T-helper 22 cell (primary cell): ENCODE results near the gene BCL2L12.

ENCODE experiments used
- DNase-seq: peaks from one replicate; pipeline ENCODE4 v3.0.0-alpha.2; 2020; ENCODE audit warnings: low read depth

BCL2L12 gene

DNA sequence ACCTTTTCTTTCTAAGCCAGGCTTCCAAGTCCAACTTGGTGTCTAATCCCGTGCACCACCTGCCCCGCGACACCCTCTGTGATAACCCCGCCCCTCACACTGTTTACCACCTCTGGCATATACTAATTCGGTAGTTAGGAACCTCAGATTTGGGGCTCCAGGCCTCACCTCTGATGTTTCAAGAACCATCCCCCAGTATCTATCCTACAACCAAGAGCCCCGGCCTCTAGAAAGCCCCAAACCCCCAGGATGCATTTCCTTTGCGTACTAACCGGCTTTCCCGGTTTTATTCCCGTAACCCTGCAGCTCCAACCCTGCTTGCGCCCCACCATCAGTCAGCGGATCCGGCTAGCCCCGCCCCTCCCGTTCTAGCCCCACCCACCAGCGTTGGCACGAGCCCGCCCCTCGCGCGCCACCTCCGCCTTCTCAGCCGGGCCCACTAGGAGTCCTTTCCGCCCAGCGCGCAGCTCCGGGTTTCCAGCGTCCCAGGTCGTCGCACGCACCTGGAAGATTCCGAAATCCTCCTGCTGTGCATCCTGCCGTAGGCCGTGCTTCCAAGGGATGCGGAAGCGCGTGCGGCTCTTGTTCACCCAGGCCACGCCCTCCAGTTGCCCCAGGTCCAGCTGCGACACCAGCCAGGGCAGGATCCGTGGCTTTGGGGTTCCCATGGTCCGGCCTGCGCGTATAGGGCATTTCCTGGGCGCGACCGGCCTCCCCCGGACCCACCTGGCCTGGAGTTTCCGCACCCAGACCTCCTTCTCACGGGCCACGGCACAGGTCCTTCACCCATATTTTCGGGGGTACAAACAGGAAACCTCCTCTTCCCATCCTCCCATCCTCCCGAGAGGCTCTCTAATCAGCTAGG is 1.3 kb upstream of the BCL2L12 start:
- peak; percentile 82 for DNase-seq

GRCh38 chr19:49665036-49665350 is 740 bp upstream of the BCL2L12 start:
- no peak for DNase-seq

GRCh38 chr19:49666120-49666444 is 349 bp downstream of the BCL2L12 start:
- DNase-seq, result no peak

GRCh38 chr19:49667473-49667872 is 1.7 kb downstream of the BCL2L12 start:
- DNase-seq, result no peak

DNA sequence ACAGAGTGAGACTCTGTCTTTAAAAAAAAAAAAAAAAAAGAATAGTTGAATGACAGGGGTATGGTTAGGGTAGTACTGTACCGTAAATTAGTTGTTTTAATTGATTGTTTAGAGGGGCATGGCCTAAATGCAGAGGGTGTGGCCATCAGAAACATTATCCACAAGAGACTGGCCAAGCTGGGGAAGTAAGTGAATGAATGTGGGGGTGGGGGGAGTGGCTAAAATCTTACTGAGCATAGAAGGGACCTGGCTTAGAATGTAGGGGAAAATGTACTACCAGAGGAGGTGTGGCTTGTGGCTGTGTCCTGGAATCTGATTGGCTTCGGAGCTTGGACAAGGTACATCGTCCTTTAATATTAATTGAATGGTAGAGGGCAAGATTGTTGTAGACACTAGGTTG is 3.8 kb downstream of the BCL2L12 start:
- DNase-seq, result no peak

GRCh38 chr19:49672131-49672919 is 6.6 kb downstream of the BCL2L12 start:
- peak; percentile 50 for DNase-seq

- peak; percentile 32 for DNase-seq
These were observed 10.5 kb downstream of the BCL2L12 start for GRCh38 chr19:49676136-49676783.

DNA sequence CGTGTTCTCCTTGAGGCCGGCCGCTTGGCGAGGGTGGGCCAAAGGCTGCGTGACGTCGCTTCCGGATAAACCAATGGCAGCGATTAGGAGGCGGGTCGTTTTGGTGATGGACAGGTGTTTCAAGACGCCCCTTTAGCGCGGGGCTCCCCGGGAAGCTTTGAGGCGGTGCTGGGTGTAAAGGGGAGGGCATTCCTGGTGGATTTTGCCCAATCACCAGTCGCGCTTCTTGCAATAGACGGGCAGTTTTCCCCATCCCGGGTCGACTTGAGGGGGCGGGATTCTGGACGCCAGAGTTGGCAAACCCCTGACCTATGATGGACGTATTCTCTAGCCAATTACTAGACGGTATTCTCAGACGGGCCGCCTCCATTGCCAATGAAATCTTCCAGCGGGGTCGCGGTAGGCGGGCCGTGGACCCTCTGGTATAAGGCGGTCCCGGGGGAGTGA is 11.1 kb downstream of the BCL2L12 start:
- DNase-seq, result peak; percentile 98

DNA sequence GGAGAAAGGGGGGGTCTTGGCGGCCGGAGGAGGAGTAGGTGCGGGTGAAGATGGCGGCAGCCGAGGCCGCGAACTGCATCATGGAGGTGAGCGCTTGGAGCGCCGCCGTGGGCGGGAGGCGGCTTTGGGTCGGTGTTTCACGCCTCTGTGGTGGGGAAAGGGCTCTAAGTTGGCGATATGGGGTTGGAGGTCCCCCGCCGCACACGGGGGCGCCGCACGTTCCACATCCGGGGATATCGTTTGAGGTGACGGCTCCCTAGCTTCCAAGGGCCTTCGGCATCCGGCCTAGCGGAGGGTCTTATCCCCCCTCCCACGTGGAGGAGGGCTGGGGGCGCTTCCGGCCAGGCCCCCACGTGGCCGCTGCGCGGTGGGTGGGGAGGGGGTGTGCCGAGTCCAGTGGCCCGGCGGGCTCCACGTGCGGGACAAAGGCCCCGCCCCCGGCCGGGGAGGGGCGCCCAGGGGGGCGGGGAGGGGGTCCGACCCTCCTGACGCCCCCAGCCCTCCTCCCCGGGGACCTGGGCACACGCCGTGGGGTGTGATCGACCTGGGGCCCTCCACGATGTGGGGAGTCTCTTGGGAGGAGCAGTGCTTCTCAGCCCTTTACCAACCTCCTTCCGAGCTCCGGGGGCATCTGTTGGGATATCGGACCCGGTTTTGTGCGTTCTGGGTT is 11.6 kb downstream of the BCL2L12 start, which contains the start of gene PRMT1:
PRMT1 (plus strand) TSS at position 41 of the 670 bp plus-strand sequence; CDS start at position 51, 10 bp downstream.
- peak; percentile 42 for DNase-seq

- DNase-seq, result peak; percentile 67
These were observed 12.4 kb downstream of the BCL2L12 start for GRCh38 chr19:49677901-49678674.

DNA sequence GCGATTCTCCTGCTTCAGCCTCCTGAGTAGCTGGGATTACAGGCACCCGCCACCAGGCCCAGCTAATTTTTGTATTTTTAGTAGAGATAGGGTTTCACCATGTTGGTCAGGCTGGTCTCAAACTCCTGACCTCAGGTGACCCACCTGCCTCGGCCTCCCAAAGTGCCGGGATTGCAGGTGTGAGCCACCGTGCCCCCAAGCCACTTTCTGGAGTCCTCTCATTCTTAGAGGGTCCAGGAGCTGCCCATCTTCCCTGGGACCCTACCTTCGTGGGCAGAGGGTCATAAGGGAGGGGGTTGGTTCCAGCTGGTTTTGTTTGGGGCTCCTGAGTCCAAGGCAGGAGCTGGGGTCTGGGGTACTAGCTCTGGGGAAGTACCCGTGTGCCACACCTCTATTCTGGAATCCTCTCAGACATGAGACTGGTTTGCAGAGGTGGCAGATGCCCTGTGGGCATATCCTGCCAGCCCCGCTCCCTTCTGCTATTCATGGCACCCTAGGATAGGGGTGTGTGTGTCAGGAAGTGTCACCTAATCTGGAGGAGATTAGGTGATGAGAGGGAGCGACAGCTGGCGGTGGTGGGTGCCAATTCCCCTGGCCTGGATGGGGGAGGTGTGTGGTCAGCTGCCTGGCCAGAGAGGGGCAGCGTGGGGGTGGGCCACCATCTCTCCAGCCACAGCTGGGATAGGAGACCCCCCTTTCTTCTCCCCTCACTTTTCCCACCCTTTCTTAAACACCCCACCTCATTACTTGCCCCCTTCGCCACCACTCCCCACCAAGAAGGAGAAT is 13.4 kb downstream of the BCL2L12 start:
- no peak for DNase-seq

GRCh38 chr19:49679771-49680413 is 14.2 kb downstream of the BCL2L12 start:
- no peak for DNase-seq

GRCh38 chr19:49680421-49681351 is 15.0 kb downstream of the BCL2L12 start:
- peak; percentile 79 for DNase-seq

DNA sequence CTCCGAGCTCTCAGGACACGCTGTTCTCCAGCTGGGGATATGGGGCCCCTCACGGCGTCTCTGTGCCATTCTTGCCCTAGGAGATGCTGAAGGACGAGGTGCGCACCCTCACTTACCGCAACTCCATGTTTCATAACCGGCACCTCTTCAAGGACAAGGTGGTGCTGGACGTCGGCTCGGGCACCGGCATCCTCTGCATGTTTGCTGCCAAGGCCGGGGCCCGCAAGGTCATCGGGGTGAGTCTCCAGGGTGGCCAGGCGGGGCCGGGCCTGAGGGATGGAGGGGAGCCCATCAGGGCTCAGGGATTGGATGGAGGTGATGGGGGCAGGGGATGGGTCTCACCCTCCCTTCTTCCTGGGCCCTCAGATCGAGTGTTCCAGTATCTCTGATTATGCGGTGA is 16.1 kb downstream of the BCL2L12 start:
- no peak for DNase-seq

- no peak for DNase-seq
These were observed 16.5 kb downstream of the BCL2L12 start for GRCh38 chr19:49682274-49682673.

GRCh38 chr19:49683814-49684250 is 18.1 kb downstream of the BCL2L12 start:
- no peak for DNase-seq

DNA sequence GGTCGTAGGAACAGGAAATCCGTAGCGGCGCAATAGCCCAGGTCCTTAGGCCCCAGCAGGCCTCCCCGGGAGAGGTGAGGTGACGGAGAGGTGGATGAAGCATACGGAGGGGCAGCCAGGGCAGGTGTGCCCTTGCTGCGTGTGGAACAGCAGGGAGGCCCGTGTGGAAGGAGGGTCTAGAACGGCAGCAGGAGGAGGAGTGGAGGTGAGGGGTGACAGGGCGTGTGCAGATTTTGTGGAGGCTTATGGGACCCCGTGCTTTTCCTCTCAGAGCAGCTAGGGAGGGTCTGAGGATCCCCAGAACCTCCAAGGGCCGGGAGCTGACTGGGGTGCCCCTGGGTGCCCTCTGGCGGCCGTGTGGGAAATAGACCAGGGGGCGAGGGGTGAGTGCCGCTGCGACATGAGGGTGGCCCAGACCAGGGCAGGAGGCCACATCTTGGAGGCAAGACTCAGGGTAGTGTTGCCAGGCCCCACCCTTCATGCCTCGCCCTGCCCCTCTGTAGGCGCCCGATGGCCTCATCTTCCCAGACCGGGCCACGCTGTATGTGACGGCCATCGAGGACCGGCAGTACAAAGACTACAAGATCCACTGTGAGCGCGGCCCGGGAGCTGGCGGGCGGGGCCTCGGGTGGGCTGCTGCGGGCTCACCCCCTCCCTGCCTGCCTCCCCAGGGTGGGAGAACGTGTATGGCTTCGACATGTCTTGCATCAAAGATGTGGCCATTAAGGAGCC is 18.7 kb downstream of the BCL2L12 start:
- no peak for DNase-seq

DNA sequence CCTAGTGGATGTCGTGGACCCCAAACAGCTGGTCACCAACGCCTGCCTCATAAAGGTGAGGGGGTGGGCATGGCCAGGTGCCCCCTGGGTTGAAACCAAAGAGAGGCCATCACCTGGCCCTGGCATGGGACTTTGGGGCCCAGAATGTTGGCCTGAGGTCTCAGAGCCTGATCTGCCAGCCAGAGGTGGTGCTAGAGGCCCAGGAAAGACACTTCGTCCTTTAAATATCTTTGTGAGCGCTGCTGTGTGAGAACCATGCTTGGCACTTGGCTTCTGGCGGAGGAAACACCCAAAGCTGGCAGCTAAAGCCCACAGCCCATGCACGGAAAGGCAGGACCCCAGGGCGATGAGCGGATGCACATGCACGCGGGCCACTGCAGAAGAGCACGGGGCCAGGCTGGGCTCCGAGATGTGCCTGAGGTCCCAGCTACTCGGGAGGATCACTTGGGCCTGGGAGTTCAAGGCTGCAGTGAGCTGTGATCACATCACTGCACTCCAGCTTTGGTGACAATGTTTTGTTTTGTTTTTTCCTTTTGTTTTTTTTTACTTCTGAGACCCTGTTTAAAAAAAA is 19.3 kb downstream of the BCL2L12 start:
- DNase-seq, result no peak
